ENCODE results near the gene INSYN1.
A peak's percentile ranks its signal among the peaks of the same experiment; 100 is the strongest.
"Not testable (repeated sequence)": the region's sequence is repeated elsewhere in the genome, so short reads cannot be mapped to it uniquely, and the experiment has no call there.

Gene INSYN1

GRCh38 chr15:73714695-73715301 is 38.4 kb downstream of the INSYN1 start:
- no peak for DNase-seq

- peak in 8 of 51 donors; percentile 2 to 35 (median 14) for DNase-seq
These were observed 41.0 kb downstream of the INSYN1 start for GRCh38 chr15:73712107-73712506.

GRCh38 chr15:73711526-73711925 is 41.6 kb downstream of the INSYN1 start:
- DNase-seq = no peak

- no peak for DNase-seq
These were observed 42.8 kb downstream of the INSYN1 start for GRCh38 chr15:73710321-73710720.

GRCh38 chr15:73709686-73710085 is 43.5 kb downstream of the INSYN1 start:
- no peak for DNase-seq

- no peak for DNase-seq
These were observed 43.9 kb downstream of the INSYN1 start for GRCh38 chr15:73709241-73709640.

- DNase-seq = no peak
These were observed 44.5 kb downstream of the INSYN1 start for GRCh38 chr15:73708691-73709090.

- peak in 24 of 51 donors; percentile 2 to 55 (median 28) for DNase-seq
These were observed 48.1 kb downstream of the INSYN1 start for GRCh38 chr15:73704869-73705645.

GRCh38 chr15:73704142-73704868 is 48.8 kb downstream of the INSYN1 start:
- DNase-seq = not testable (repeated sequence)

- not testable (repeated sequence) for DNase-seq
These were observed 49.5 kb downstream of the INSYN1 start for GRCh38 chr15:73703601-73704000.

GRCh38 chr15:73702311-73703239 is 50.6 kb downstream of the INSYN1 start:
- not testable (repeated sequence) for DNase-seq

- peak in 46 of 51 donors; percentile 10 to 84 (median 54) for DNase-seq
These were observed 52.9 kb downstream of the INSYN1 start for GRCh38 chr15:73700041-73700842.

- DNase-seq = no peak
These were observed 53.7 kb downstream of the INSYN1 start for GRCh38 chr15:73699249-73700040.

GRCh38 chr15:73697033-73697467 is 56.1 kb downstream of the INSYN1 start:
- peak in 46 of 51 donors; percentile 14 to 78 (median 58) for DNase-seq

- DNase-seq = no peak
These were observed 56.5 kb downstream of the INSYN1 start for GRCh38 chr15:73696641-73697001.

- no peak for DNase-seq
These were observed 57.1 kb downstream of the INSYN1 start for GRCh38 chr15:73695773-73696640.

- DNase-seq = no peak
These were observed 58.7 kb downstream of the INSYN1 start for GRCh38 chr15:73694419-73694818.

GRCh38 chr15:73691396-73691795 is 61.8 kb downstream of the INSYN1 start:
- peak in 12 of 51 donors; percentile 5 to 56 (median 20) for DNase-seq

Data from hypothalamus (tissue), 51 donors.